Panc1 (cell line): ENCODE measurements around the gene ASXL2. TPM values are rescaled to one million over a fixed set of nuclear protein-coding genes. Genes with fewer than 3 reads are reported as not detected.

Experiments used
- ATAC-seq: fragments of 200-7000 bp; cut with Tn5 transposase; 2 replicates; pipeline ENCODE4 v1.9.1; 2020; ENCODE audit warnings: mild to moderate bottlenecking, moderate library complexity
- BruUV-seq: library from RNA; stranded (reverse); fragments of 400-500 nt; replicated peaks from 2 replicates; lab custom pipeline; 2021; lab: Mats Ljungman, UMichigan
- CTCF ChIA-PET: fragments of 300-600 bp; sonication (Branson Sonifier 250); formaldehyde crosslinking; loops from one replicate; lab custom pipeline; 2022; ENCODE audit warnings: antibody characterized with exemption; lab: Charles Lee
- POLR2A ChIA-PET: fragments of 300-600 bp; sonication (Branson Sonifier 250); formaldehyde crosslinking; loops from one replicate; lab custom pipeline; 2022; ENCODE audit warnings: antibody characterized with exemption; lab: Charles Lee
- DNase-seq: peaks from one replicate; pipeline ENCODE4 v3.0.0-alpha.2; 2010; ENCODE audit warnings: low read depth, low spot score
- H3K27ac ChIP-seq: 2 replicates; pipeline ENCODE4 v1.5.1; 2011; ENCODE audit warnings: mild to moderate bottlenecking, low read length, inconsistent platforms
- H3K27me3 ChIP-seq: fragments of 200-500 bp; sonication (Bioruptor generic); 2 replicates; pipeline ENCODE4 v1.6.0; 2014; ENCODE audit warnings: low read length, inconsistent platforms; ENCODE audit not compliant: control insufficient read depth, insufficient read depth
- H3K36me3 ChIP-seq: fragments of 200-500 bp; sonication (Bioruptor generic); 2 replicates; pipeline ENCODE4 v1.5.1; 2014; ENCODE audit warnings: inconsistent platforms, mild to moderate bottlenecking, low read length, moderate library complexity; ENCODE audit not compliant: control insufficient read depth, insufficient read depth
- H3K4me1 ChIP-seq: 2 replicates; pipeline ENCODE4 v1.5.1; 2011; ENCODE audit warnings: inconsistent platforms, mild to moderate bottlenecking, low read length, moderate library complexity; ENCODE audit not compliant: control insufficient read depth, insufficient read depth
- H3K4me3 ChIP-seq, 2 experiments: 2 replicates each; pipeline ENCODE4 v1.5.1; 2011 to 2012; ENCODE audit warnings: low read depth in 2 of 2, low read length in 2 of 2, mild to moderate bottlenecking in 2 of 2, inconsistent platforms in 1 of 2, moderate library complexity in 1 of 2
- H3K9me3 ChIP-seq: fragments of 200-500 bp; sonication (Bioruptor generic); 2 replicates; pipeline ENCODE4 v1.5.1; 2014; ENCODE audit warnings: low read depth, mild to moderate bottlenecking, inconsistent platforms, low read length, moderate library complexity; ENCODE audit not compliant: control insufficient read depth, insufficient read depth
- CTCF ChIP-seq: fragments of 450-650 bp; IDR thresholded peaks from 2 replicates; pipeline ENCODE4 v1.5.1; 2017; ENCODE audit warnings: mild to moderate bottlenecking
- POLR2AphosphoS5 ChIP-seq: IDR thresholded peaks from 2 replicates; pipeline ENCODE4 v1.6.1; 2012; ENCODE audit warnings: mild to moderate bottlenecking, low read depth, low read length, moderate library complexity
- REST ChIP-seq, 2 experiments: IDR thresholded peaks; 2 replicates each; pipeline ENCODE4 v1.6.1; 2011 to 2012; ENCODE audit warnings: low read depth in 2 of 2, control low read depth in 1 of 2, low read length in 1 of 2, mild to moderate bottlenecking in 1 of 2, moderate library complexity in 1 of 2; ENCODE audit not compliant: insufficient read depth in 1 of 2
- SIN3A ChIP-seq: IDR thresholded peaks from 2 replicates; pipeline ENCODE4 v1.6.1; 2012; ENCODE audit warnings: low read depth, mild to moderate bottlenecking, low read length, moderate library complexity, borderline replicate concordance; ENCODE audit not compliant: insufficient read depth
- TCF7L2 ChIP-seq: IDR thresholded peaks from 2 replicates; pipeline ENCODE4 v1.6.1; 2011; ENCODE audit warnings: mild to moderate bottlenecking, low read depth, low read length, inconsistent platforms
- in situ Hi-C: cut with HindIII; loops from 2 replicates; pipeline ENCODE4 v1.10.0; 2016; ENCODE audit warnings: low sequenced_read_pairs, low pct_unique_long_range_greater_than_20kb
- intact Hi-C: fragments of 100-400 bp; cut with micrococcal nuclease; formaldehyde crosslinking; loops from one replicate; pipeline ENCODE4 v1.10.0; 2022; ENCODE audit not compliant: unreplicated experiment
- total RNA-seq: library from RNA; stranded (reverse); gene quantifications from one replicate; pipeline ENCODE4 v1.2.1, GENCODE V29; 2021; ENCODE audit not compliant: unreplicated experiment

The ASXL2 gene
- total RNA-seq, 1 experiment from 2014 or later: 43.4 TPM

- DNase-seq (no peak), ATAC-seq (no peak)
- Histone ChIP-seq H3K4me3 (no peak overlapping the region), H3K27ac (no peak overlapping the region), H3K27me3 (no peaks in the 10 kb centered on the region), H3K9me3 (no peaks in the 10 kb centered on the region), H3K4me1 (no peaks in the 10 kb centered on the region), H3K36me3 (peaks cover 24% of the 10 kb centered on the region)
- TF ChIP-seq POLR2AphosphoS5: no peak
- no peak for TF ChIP-seq SIN3A
- TF ChIP-seq REST (IDR thresholded peaks at IDR 0.05; ENCODE audit: insufficient read depth in 1 of 2, low read depth in 2 of 2, low read length in 1 of 2): no peak
- TF ChIP-seq TCF7L2: no peak
- TF ChIP-seq CTCF: no peak
- ChIA-PET POLR2A (interaction anchor here (0.7 kb wide), 1 partner anchor 51 kb away, joined by 9 read pairs; no protein-coding TSS in a partner anchor), CTCF (no interaction called here)
- intact Hi-C loops: no loop called here
- in situ Hi-C loops: no loop called here
- BruUV-seq: no TSS peak
Measured at GRCh38 chr2:25758348-25758747, 119.9 kb downstream of the ASXL2 start.

GRCh38 chr2:25757906-25758305 lies 120.4 kb downstream of the ASXL2 start:
- no peak overlapping the region for H3K27ac ChIP-seq
- peaks cover 24% of the 10 kb centered on the region for H3K36me3 ChIP-seq
- DNase-seq (no peak), ATAC-seq (no peak)
- H3K9me3 ChIP-seq: no peaks in the 10 kb centered on the region
- H3K27me3 ChIP-seq: no peaks in the 10 kb centered on the region
- intact Hi-C loops: no loop called here
- TF ChIP-seq TCF7L2 (no peak), SIN3A (no peak), POLR2AphosphoS5 (no peak), REST (IDR thresholded peaks at IDR 0.05; ENCODE audit: insufficient read depth in 1 of 2, low read depth in 2 of 2, low read length in 1 of 2) (no peak), CTCF (no peak)
- H3K4me3 ChIP-seq: no peak overlapping the region
- CTCF ChIA-PET: no interaction called here
- H3K4me1 ChIP-seq: no peaks in the 10 kb centered on the region
- POLR2A ChIA-PET: interaction anchor here (0.7 kb wide), 1 partner anchor 51 kb away, joined by 9 read pairs; no protein-coding TSS in a partner anchor
- in situ Hi-C loops: no loop called here
- BruUV-seq: no TSS peak
